ENCODE data around the gene SPATA24.
"Not testable (repeated sequence)": the region's sequence is repeated elsewhere in the genome, so short reads cannot be mapped to it uniquely, and the experiment has no call there.

SPATA24 gene

DNA sequence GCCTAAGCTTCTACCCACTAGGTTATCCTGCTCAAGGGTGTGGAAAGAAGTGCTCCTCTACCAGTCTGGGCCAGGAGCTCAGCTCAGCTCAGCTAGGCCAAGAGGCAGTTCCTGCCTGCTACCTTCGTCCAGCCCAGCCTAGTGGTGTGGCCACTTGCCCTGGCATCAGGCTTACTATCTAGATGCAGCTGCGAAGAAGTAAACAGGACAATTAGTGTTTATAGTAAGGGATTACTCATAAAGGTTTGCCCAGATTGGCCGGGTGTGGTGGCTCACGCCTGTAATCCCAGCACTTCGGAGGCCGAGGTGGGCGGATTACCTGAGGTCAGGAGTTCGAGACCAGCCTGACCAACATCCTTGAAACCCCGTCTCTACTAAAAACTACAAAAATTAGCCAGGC, 12.8 kb upstream of the SPATA24 start:
- DNase-seq, result no peak

DNA sequence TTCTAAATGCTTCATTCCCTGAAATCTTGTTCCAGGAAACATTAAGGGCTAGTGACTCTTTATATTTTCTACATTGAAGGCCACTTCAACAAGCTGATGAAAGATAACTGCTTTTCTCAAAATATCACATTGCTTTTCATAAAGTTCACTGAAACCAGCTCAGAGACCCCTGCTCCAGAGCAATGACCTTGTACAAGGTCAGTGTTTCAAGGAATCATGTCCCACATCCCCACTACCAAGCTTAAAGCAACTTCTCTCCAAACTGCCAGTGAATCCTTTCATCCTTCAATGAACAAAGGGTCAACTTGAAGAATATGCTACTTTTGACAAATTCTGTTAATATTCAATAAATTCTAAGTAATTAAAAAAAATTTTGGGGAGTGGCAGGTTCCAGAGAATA, 12.0 kb upstream of the SPATA24 start:
- DNase-seq, result no peak

DNA sequence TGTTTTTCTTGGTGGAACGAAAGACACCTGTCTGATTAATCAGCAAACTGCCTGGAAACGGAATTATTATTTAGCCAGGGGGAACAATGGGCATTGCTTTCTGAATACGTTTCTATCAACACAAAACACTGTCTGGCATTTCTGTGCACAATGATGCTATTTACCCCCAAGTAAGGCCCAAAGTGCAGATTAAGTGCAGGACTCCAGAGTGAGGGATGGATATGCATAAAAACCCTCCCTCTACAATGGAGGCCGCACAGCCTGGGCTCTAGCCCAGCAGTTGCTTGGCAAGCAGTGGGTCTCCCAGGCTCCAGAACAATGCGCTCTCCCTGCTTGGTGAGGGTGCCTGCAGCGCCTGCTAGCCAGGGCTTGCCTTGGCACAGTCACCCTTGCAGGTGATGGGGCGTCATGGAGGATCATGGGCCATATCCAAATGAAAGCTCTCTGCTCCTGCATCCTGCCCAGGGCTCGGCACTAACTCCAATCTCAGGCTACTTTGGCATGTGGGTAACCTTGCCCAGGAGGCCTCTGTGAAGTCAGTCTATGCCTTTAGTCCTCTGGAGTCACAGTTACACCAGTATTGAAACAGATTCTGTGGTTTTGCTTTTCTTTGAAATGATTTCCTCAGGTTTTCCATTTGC, 11.5 kb upstream of the SPATA24 start:
- no peak for DNase-seq

DNA sequence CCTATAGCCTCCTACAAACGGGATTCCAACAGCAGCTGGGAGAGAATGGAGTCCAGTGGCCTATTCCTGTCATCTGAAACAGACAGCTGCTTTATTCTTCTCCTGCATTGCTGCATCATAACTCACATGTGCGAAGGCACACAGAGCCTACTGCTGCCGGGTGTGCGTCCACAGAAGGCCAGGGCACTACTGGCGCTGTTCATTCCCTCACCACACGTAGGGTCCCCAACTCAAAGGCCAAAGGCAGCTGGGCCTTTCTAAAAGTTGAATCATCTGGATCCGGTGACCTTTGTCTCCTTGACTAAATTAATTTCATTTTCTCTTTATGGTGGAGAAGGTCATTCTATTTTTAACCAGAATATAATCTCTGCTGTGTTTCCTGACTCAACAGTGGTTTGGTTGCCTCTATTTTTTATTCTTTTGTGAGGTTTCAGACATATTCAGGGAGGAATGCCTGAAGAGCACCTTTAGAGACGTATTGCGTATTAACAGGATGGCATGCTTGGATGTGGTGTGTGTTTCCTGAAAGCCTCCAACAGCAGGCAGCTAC, 10.8 kb upstream of the SPATA24 start:
- no peak for DNase-seq

DNA sequence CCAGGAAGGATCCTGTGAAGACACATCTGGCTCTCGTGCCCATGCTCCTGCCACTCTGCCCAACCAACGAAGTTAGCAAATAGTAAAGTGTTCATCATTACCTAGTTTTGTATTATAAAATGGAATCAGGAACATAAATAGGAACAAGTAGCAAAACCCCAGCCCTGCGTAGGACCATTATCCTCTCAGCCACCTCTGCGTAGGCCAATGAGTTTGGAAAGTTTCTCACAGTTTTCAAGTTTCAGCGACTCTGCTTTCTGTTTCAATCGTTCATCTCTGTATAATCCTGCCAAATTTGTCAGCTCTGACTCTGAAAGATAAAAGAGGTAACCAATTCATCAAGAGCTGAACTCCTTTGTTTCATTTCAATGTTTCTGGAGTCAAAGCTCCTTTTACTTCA, 10.1 kb upstream of the SPATA24 start:
- DNase-seq, result no peak

DNA sequence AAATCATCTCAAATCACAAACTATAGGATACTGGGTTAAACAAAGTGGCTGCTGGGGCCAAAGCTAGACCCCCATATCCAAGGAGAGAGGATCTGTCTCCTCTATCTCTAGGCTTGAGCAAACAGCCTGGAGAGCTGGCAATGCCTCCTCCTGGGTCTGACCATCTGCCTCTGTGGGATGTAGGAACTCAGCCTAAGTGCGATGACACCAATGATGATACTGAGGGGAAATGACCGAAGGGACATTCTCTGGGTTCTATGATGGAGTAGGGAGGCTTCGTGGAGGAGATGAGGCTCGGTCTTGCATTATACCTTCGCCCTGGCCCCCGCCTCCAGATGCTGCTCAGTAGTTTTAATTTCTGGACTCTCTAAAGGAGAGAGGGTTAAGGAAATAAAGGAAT, 9.3 kb upstream of the SPATA24 start:
- no peak for DNase-seq

DNA sequence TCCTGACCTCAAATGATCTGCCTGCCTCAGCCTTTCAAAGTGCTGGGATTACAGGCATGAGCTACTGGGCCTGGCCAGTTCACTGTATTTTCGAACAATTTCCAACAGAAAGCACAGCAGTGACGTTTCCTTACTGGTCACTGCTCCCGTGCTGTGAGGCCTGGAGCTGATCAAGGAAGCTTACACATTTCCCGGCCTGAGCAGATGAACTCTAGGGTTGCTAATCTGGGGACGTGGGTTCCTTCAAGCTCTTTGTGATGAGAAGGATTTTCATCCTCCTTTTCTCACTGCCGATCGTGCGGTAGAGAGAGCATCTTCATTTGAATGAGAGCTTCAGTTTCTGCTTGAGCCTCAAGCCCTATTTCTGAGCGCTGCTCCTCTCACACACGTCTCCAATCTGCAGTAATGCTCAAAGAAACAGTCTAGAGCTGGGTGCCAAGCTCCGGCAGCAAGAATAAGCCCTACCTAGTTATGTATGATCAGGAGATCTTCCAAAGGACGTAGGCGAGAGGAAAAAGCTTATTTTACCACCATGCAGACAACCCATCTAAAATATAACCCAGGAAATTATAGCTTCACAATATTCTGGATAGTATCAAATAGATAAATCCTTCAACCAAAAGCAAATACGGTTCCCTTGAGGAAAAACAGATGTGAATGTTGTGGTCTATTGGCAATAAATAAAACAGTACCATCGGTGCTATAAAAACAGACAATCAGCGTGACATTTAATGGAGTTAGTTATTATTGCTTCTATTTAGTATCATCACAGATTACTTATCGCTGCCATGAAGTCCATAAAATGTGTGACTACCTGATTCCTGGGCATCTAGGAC, 7.3 kb upstream of the SPATA24 start:
- no peak for DNase-seq

DNA sequence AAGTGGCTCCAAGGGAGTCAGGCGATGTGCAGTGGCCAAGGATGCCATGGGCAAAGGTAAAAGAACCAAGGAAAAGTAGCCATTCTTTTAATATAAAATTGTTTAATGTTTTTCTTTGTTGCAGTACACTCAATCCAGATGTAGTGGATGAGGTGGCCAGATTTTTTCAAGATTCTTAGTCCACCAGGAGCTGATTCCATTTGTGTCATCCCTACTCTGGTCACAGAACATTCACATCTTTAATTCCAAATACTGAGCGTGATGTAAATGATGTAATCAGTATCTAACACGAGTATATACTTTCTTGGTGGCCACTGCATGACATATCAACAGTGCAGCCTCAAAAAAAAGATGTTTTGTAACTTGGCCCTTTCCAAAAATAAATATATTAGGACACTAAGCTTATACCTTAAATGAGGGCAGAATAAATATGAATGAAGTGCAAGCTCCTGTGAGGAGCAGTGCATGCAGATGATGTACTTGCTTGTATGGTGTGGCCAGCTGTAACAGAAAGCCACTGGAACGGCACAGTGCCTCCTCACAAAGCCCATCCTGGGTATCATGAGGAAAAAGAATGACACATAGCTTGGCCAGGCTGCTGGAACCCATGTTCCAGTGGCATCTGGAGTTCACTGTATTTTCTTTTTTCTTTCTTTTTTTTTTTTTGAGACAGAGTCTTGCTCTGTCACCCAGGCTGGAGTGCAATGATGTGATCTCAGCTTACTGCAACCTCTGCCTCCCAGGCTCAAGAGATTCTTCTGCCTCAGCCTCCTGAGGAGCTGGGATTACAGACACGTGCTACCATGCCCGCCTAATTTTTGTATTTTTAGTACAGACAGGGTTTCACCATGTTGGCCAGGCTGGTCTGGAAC, 6.5 kb upstream of the SPATA24 start:
- DNase-seq, result no peak

DNA sequence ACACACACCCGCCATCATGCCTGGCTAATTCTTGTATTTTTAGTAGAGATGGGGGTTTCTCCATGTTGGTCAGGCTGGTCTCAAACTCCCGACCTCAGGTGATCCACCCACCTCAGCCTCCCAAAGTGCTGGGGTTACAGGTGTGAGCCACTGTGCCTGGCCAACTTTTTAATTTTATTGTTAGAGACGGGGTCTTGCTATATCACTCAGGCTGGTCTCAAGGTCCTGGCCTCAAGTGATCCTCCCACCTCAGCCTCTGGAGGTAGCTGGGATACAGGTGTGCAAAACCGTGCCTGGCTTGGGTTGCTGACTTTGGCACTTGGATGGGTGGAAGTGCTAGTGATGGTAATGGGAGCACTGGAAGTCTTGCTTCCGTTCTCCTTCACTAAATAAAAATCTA, 5.2 kb upstream of the SPATA24 start:
- DNase-seq, result not testable (repeated sequence)

DNA sequence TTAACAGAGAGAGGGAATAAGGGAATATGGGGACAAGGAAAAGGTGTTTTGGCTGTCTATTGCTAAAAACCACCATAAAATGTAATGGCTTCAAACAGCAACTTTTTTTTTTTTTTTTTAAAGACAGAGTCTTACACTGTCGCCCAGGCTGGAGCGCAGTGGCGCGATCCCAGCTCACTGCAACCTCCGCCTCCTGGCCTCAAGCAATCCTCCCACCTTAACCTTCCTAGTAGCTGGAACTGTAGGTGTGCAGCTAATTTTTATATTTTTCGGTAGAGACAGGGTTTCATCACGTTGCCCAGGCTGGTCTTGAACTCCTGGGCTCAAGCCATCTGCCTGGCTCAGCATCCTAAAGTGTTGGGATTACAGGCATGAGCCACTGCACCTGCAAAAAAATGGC, 4.3 kb upstream of the SPATA24 start:
- no peak for DNase-seq

DNA sequence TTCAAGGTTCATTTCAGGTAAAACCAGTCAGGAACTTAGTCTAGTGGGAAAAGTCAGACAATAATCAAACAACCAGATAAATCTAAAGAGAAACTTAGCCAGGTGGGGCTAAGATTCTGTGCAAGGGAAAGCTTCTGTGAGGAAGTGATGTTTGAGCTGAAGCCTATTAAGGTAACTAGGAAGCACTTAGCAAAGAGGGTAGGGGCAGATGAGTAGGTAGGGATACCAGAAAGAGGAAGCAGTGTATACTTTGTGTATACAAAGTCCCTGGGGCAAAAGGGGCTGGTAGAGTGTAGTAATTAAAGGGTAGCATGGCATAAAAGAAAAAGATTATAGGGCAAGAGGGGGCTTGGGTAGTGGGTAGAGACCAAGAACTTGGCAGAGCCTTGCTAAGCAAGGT, 3.6 kb upstream of the SPATA24 start:
- DNase-seq, result no peak

DNA sequence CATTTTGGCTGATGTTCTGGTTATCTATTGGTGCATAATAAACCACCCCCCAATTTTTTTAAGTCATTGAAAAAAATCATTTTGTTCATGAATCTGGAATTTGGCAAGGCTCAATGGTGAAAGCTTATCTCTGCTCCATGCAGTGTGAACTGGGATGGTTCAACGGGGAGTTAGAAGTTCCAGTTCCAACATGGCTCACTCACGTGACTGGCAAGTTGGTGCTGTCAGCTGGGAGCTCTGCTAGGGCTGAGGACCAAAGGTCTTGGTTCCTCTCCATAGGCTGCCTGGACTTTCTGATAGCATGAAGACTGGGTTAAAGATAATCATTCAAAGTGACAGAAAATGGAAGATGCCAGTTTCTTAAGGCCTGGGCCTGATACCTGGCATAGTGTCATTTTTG, 3.1 kb upstream of the SPATA24 start:
- DNase-seq, result no peak

DNA sequence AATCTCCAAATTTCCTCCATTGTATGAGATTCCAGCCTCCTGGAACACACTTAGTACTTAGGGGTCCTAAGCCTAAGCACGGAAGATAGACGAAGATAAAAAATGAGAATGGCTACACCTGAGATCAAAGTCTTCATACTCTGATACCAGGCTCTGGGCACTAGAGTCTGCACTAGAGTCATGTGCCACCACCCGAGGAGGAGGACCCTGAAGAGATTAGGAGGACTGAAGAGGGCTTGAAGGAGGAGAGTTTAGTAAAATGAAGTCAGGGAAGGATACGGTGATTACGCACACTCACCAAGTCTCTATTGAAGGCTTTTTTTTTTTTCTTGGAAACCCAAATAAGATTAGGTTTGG, 573 bp upstream of the SPATA24 start:
- no peak for DNase-seq

DNA sequence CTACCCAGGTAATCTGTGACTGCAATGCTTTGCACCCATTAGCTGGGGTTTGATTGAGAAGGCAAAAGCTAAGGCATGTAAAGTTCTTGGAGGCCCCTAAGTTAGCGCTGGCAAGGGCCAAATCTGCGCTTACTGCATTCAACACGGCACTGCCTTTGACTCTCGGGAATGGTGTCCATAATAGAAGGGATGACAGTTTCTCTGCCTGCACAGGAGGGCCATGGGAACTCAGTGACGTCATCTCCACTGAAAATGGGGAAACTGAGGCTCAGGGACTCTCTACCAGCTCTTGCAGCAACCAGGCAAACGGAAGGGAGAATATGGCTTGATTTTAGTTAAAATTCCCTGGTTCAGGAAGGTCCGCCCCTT, 487 bp downstream of the SPATA24 start:
- no peak for DNase-seq

DNA sequence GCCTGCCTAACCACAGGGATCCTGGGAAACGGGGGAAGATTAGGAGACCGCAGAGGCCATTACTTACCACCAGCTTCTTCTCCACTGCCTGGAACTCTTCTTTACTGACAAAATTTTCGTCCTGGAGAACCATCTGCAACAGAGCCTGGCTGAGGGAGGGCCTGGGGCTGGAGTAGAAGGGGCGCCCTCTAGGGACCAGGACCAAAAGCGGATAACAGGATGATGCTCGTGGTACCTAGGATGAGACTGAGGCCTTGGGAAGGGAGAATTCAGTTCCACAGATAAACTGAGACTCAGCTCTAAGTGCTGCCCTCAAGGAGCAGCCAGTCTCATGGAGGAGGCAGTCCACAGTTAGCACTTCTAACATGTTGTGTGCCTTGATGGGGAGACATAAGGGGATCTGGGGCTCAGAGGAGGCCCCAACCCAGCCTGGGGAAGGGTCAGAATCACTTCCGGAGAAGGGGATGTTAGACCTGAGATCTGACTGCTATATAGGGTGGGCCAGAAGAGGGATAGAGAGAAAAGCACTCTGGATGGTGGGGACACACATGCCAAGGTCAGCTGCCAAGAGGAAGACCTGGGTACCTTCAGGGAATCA, 1.2 kb downstream of the SPATA24 start:
- DNase-seq, result no peak

DNA sequence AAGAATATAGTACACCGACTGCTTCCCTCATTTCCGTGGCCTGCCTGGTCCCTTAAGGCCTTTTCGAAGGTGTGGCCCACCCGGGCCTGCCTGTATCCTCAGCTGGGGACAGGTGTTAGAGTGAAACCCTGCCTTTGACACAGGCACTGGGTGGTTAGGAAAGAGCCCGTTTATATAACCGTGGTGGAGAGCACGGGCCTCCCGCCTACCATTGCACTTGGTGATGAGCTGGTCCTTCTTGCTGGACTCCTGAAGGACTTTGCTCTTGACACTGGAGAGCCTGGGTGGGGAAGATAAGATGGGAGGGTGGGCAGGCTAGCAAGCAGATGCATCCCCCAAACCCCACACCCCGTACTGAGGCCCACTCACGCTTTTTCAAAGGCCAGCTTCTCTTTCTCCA, 2.3 kb downstream of the SPATA24 start:
- DNase-seq, result no peak

DNA sequence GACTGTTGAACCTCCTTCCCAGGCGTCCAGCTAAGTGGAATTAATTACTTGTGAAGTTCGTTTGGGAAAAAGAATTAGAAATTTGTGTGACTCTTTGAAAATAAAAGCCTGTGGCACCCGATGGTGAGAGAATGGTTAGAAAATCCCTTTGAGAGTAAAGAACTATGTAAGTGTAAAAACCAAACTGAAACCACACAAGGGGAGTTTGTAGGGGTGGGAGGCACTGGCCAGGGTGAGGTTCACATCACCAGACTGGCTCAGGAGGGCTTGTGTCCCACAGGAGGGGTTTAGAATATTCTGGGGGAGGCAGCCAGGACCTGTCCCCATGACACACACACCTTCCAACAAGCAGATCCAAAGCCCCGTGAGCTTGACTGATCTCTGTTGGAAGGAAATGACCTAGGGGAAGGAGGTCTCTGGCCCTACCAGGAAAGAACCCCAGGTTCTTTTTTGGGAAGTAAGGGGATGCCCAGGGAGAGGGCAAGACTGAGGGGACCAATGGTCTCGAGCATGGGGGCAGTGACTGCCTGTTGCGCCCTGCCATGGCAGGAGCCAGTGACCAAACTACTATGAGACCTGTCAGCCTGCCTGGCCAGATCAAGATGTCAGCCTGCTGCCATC, 4.3 kb downstream of the SPATA24 start:
- no peak for DNase-seq

DNA sequence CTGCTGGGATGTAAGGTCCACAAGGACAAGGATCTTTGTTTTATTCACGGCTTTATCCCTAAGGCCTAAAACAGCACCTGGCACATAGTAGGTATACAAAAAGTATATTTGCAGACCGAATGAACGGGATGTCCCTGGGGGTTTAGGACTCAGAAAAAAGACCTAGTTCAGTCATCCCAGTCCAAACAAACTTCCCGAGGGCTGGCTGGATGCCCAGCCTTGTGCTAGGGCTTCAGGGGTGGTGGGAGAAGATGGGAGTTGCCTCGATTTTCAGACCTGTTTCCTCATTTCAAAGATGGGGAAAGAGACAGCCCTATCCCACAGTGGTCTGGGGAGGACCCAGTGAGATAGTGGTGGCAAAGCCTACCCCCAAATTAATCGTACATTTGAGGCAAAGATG, 6.0 kb downstream of the SPATA24 start:
- DNase-seq, result no peak

DNA sequence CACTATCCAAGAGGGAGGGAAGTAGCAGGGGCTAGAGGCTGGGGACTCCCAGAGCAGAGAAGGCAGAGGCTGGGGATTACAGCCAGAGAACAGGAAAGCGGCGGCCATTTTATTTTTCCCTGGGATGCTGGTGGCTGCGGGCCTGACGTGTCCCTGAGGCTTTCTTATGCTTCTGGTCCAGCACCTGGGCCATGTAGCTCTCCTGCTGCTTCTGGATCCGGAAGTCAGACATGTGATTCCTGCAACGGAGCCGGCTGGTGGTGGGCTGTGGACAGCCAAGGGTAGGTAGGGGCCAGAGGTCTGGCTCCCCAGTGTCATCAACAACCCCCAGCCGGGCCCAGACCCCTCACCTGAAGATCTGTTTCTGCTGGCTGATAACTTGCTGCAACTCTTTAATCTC, 7.2 kb downstream of the SPATA24 start:
- no peak for DNase-seq

DNA sequence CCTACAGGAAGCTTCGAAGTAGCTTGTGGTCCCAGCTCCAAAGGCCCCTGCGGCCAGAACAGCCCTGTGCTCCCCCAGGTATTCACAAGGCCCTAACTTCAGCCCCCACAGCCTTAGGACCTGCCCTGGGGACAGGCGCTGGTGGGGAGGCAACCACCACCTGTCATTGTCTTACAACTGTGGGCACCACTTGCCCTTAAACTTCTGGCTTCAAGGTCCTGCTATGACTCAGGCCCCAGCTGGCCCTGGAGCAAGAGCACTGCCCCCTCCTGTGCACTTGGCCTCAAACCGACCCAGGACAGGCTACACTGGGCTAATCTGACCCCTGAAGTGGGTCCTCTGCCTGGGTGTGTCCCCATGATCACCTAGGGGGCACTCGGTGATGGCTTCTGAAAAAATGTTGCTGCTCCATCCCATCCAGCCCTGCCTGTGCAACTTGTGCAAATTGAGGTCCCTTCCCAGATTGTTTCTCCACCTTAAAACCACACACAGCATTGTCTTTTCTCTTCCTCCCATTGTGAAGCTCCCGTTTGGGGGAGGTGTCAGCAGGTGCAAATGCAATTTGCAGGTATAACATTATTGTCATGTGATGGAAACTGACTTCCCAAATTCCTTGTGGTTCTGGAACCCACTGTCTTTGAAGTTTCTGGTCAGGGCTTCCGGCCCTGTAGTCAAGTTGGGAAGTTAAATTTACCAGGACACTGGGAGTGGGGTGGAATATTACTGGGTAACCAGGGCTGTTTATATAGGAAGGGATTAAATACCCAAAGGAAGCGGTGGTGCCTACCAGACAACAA, 7.8 kb downstream of the SPATA24 start:
- DNase-seq, result no peak

DNA sequence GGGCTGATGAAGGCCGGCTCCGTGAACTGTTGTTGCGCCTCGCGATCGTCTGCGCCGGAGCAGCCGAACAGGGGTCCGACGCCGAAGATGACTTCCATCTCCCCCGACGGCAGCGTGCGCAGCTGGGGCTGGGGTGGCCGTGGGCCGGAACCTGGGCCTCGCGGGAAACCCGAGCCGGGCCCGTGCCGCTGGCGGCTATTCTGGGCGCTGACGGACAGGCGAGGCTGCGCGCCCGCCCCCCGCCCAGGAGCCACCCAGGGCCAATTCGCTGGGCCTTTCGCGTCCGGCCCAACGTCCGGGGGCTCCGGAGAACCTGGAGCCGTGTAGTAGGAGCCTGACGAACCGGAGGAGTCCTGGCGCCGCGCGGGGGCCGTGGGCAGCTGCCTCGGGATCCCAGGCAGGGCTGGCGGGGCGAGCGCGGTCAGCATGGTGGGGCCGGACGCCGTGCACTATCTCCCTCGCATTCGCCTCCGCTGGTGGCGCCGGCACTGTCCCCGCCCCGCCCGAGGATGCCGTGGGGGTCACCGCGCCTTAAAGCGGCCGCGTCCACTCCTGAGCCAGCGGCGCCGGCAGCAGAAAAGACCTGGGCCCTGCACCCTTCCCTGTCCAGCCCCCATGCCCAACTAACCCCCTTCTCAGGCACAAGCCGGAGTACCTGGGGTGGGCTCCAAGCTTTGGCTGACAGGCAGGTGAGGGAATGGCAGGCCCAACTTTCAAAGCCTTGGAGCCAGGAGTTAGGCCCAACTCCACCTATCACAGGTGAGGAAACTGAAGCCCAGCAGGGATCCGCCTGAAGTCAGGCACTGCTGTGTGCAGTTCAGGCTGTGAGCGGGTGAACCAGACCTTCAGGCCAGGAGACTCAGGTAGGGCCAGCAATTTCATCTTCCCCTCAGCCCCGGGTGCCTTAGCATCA, 9.0 kb downstream of the SPATA24 start, which contains the start of gene PROB1:
PROB1 (minus strand) TSS at position 451 of the 913 bp plus-strand sequence; CDS start at position 428, 23 bp downstream.
- DNase-seq, result no peak
